Measurements from ENCODE around the gene CASZ1. TPM values are rescaled to one million over a fixed set of nuclear protein-coding genes. Genes with fewer than 3 reads are reported as not detected.

Gene CASZ1
- total and polyA plus RNA-seq, 9 of the 15 experiments (the other 6 are each of a cell fraction or from before 2014, with no cell fraction given), result 0.01 to 4.0 (median 0.76) TPM; not detected in 1

GRCh38 chr1:10824821-10825540, 28.5 kb upstream of the CASZ1 start (continued):
- TF ChIP-seq RBM15 (IDR thresholded peaks at IDR 0.05; ENCODE audit: insufficient read depth, low read length) (no peak), ZNF830 (CRISPR knock-in tag; IDR thresholded peaks at IDR 0.05) (no peak), HDAC2 (IDR thresholded peaks at IDR 0.05) (no peak), RUNX1 (IDR thresholded peaks at IDR 0.05; ENCODE audit: low read depth) (no peak), ETV6 (IDR thresholded peaks at IDR 0.05; ENCODE audit: borderline replicate concordance in 1 of 2, low read depth in 2 of 2, low read length in 1 of 2) (no peak), ETV6 (CRISPR knock-in tag; IDR thresholded peaks at IDR 0.05; ENCODE audit: borderline replicate concordance) (no peak), ZBTB43 (CRISPR knock-in tag; IDR thresholded peaks at IDR 0.05) (no peak), ID3 (CRISPR knock-in tag; IDR thresholded peaks at IDR 0.05) (no peak), ID3 (tag; IDR thresholded peaks at IDR 0.05) (no peak), TAF15 (IDR thresholded peaks at IDR 0.05; ENCODE audit: low read depth, low read length) (no peak), ZBTB7A (IDR thresholded peaks at IDR 0.05; ENCODE audit: borderline replicate concordance, control insufficient read depth, low read depth, low read length) (peak; percentile 37; the same call in 1 of the 2 replicates), POLR2H (tag; IDR thresholded peaks at IDR 0.05; ENCODE audit: low read depth) (no peak), CAMTA2 (CRISPR knock-in tag; conservative IDR thresholded peaks at IDR 0.05) (no peak), NFIC (IDR thresholded peaks at IDR 0.05) (no peak), CBFA2T2 (conservative IDR thresholded peaks at IDR 0.05) (no peak), ZNF280B (CRISPR knock-in tag; IDR thresholded peaks at IDR 0.05) (no peak), PBX2 (CRISPR knock-in tag; IDR thresholded peaks at IDR 0.05; ENCODE audit: low read depth) (no peak), PBX2 (tag; conservative IDR thresholded peaks at IDR 0.05; ENCODE audit: low read depth) (no peak), UBTF (IDR thresholded peaks at IDR 0.05; ENCODE audit: borderline replicate concordance in 1 of 2, low read depth in 2 of 2, low read length in 2 of 2) (no peak), ESRRB (CRISPR knock-in tag; IDR thresholded peaks at IDR 0.05; ENCODE audit: borderline replicate concordance) (no peak)
